Fibroblast of skin of right quadriceps (primary cell): Measurements from ENCODE around the gene MFF.
A peak's percentile ranks its signal among the peaks of the same experiment; 100 is the strongest.

Experiments used
- DNase-seq: peaks from one replicate; pipeline ENCODE4 v3.0.0-alpha.2; 2013

Gene MFF, protein sequence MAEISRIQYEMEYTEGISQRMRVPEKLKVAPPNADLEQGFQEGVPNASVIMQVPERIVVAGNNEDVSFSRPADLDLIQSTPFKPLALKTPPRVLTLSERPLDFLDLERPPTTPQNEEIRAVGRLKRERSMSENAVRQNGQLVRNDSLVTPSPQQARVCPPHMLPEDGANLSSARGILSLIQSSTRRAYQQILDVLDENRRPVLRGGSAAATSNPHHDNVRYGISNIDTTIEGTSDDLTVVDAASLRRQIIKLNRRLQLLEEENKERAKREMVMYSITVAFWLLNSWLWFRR

GRCh38 chr2:227324995-227325838 is at the start of gene MFF:
Gene MFF, plus strand, starts transcription at chr2:227325251. Its CDS starts 5,415 bp downstream, at chr2:227330666.
- peak; percentile 92 for DNase-seq

GRCh38 chr2:227280895-227281294 is 44.2 kb upstream of the MFF start:
- no peak for DNase-seq

DNA sequence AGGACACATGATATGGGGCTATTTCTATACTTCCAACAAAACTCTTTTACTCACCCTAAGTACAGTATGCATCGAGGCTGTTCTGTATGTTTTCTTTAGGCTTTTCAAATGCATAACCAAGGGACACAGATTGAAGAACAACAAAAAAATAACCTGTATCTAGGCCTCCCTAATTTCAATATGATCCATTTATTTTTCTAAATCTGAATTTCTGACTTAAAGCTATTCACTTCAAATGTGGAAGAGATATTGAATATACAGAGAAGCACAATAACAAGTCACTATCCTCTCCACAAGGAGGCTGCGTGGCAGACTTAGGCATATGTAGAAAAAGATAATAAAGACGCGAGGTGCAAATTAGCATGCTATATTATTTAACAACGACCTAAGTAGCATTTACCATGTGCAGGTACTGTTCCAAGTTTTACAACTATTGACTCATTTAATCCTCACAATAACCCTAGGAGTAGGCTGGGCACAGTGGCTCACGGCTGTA is 39.3 kb upstream of the MFF start:
- no peak for DNase-seq

DNA sequence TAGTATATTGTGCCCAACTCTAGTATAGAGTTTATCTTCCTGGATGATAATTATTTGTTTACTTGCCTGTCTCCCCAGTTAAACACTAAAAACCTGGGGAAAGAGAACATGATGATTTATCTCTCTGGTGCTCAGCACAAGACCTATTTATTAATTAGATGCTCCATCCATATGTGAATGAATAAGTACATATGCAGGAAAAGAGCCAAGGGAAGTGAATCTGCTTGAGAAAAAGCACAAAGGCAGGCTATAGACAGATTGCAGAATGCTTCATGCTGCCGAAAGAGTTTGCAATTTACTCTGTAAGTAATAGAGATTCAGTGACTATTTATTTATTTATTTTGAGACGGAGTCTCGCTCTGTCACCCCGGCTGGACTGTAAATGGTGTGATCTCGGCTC is 37.3 kb upstream of the MFF start:
- no peak for DNase-seq

- no peak for DNase-seq
Measured at GRCh38 chr2:227292314-227292713, 32.7 kb upstream of the MFF start.

GRCh38 chr2:227293531-227293930 is 31.5 kb upstream of the MFF start:
- DNase-seq: no peak

GRCh38 chr2:227295806-227296205 is 29.2 kb upstream of the MFF start:
- DNase-seq: no peak

- no peak for DNase-seq
Measured at GRCh38 chr2:227296671-227297405, 28.2 kb upstream of the MFF start.

- DNase-seq: no peak
Measured at GRCh38 chr2:227301523-227301922, 23.5 kb upstream of the MFF start.

DNA sequence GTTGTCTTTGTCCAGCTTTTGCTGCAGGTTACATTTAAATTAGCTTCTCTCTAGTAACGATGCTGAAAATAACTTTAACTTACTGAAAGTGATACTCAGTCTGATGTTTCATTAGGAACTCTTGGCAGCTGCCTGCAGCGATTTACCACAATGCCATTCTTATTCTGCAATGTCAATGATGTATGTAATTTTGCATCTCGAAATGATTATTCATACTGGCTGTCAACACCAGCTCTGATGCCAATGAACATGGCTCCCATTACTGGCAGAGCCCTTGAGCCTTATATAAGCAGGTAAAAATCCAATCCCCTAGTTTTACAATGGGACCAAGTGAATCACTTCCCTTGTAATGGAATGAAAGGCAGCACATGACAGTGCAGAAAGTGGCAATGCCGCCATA is 16.3 kb upstream of the MFF start:
- DNase-seq: peak; percentile 28

GRCh38 chr2:227310756-227311110 is 14.3 kb upstream of the MFF start:
- no peak for DNase-seq

- DNase-seq: no peak
Measured at GRCh38 chr2:227311861-227312506, 13.1 kb upstream of the MFF start.

DNA sequence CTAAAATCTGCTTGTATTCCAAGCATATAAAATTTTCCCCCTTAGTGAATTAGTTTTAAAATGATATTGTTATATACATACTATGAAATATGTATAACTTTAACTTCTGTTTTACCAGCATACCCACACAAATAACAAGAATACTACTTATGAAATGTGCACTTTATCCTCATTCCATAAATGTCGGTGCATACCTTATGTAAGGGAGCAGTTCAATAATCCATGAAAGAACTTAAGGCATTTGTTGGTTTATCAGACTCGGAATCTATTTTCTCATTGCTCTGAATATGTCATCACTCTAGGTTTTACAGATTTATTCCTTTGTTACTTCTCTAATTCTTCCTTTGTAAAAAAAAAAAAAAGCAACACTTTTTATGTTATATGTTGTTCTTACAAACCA is 12.5 kb upstream of the MFF start:
- no peak for DNase-seq

- DNase-seq: no peak
Measured at GRCh38 chr2:227313310-227313709, 11.7 kb upstream of the MFF start.

GRCh38 chr2:227317834-227318233 is 7.2 kb upstream of the MFF start:
- no peak for DNase-seq

GRCh38 chr2:227320305-227321094 is 4.6 kb upstream of the MFF start:
- no peak for DNase-seq

DNA sequence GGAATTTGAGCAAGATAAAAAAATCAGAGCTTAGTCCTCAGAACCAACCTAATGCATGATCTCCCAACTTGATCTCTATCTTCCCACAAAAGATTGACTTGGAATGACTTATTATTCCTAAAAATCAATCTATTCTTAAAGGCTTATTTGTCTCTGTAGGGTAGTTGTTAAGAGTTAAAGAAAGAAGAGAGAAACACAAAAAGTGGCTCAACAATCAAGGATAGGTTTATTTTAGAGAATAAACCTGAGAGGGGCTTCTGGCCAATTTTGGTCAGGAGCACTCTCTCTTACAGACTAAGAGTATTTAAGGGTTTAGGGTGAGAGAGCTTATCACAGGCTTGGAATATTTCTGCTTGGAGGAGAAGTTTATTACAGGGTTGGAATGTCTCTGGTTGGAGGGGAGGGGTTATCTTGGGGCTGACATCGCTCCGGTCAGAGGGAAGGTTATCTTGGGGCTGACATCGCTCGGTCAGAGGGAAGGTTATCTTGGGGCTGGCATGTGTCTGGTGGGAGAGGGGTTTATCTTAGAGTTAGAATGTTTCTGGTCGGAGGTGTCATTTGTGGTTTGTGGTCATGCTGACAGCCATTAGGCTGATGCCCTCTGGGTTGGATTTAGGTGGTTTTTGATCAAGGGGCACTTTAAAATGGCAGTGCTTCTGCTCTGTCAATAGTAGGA is 2.4 kb upstream of the MFF start:
- DNase-seq: no peak

DNA sequence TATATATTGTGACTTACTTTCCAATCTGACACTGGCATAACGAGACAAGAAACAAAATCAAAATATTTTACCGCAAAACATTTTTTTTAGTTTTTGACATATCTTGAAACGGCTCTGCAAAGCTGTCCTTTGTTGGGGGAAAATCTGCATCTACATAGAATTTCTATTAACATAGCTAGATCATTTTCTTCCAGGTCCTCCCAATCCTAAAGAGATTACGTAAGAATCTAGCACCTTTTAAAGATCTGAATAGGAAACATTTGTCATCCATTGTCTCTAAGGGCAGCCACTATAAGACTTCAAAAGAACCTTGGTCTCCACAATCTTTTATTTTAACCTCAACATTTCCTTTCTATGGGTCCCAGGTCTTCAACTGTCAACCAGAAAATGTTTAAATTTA is 1.2 kb upstream of the MFF start:
- no peak for DNase-seq

DNA sequence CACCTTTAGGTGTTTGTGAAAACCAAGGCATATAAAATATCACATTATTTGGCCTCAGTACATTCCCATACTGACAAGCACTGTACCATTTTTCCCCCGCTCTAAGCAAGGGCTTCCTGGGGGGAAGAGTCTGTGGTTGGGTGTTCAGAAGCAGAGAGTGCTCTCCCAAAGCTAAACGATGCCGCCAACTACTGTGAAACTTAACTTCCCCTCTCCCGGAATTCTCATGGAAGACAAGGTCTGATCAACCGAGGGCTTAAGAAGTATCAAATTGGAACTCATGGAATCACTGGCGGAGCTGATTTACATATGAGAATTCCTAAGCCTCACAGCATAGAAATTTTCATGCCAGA is 433 bp upstream of the MFF start:
- no peak for DNase-seq

- peak; percentile 37 for DNase-seq
Measured at GRCh38 chr2:227325839-227326195, 766 bp downstream of the MFF start.

GRCh38 chr2:227326783-227327182 is 1.7 kb downstream of the MFF start:
- DNase-seq: no peak

GRCh38 chr2:227335713-227336112 is 10.7 kb downstream of the MFF start:
- no peak for DNase-seq
